GM12891 (cell line): Measurements from ENCODE around the gene PPP2R2D.

Experiments used
- PAX5 ChIP-seq: IDR thresholded peaks from 2 replicates; pipeline ENCODE4 v1.6.1; 2011; ENCODE audit warnings: low read length, moderate library complexity, mild to moderate bottlenecking; ENCODE audit not compliant: insufficient read depth, severe bottlenecking
- POLR2A ChIP-seq: IDR thresholded peaks from 2 replicates; pipeline ENCODE4 v1.6.1; 2011; ENCODE audit warnings: low read depth, low read length, control low read depth
- SPI1 ChIP-seq: IDR thresholded peaks from 2 replicates; pipeline ENCODE4 v1.6.1; 2011; ENCODE audit warnings: low read depth, low read length, control low read depth
- TAF1 ChIP-seq: IDR thresholded peaks from 2 replicates; pipeline ENCODE4 v1.6.1; 2011; ENCODE audit warnings: low read depth, low read length, control low read depth

- no peak for TF ChIP-seq TAF1
- no peak for TF ChIP-seq SPI1
- TF ChIP-seq POLR2A: no peak
- TF ChIP-seq PAX5: no peak
These were observed 102.6 kb downstream of the PPP2R2D start for GRCh38 chr10:132003282-132003924.
